ENCODE data around the gene OR10J1. TPM values are rescaled to one million over a fixed set of nuclear protein-coding genes. Genes with fewer than 3 reads are reported as not detected.
"Not testable (repeated sequence)": the region's sequence is repeated elsewhere in the genome, so short reads cannot be mapped to it uniquely, and the experiment has no call there.

OR10J1 gene
- total RNA-seq, 2 experiments from 2014 or later: not detected

DNA sequence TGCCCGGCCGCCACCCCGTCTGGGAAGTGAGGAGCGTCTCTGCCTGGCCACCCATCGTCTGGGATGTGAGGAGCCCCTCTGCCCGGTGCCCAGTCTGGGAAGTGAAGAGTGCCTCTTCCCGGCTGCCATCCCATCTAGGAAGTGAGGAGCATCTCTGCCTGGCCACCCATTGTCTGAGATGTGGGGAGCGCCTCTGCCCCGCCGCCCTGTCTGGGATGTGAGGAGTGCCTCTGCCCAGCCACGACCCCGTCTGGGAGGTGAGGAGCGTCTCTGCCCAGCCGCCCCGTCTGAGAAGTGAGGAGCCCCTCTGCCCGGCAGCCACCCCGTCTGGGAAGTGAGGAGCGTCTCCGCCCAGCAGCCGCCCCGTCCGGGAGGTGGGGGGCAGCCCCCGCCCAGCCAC lies 10.1 kb downstream of the OR10J1 start:
- DNase-seq; H3K36me3 Mint-ChIP-seq; ATAC-seq (ENCODE audit: low read depth); H3K27ac Mint-ChIP-seq; POLR2A ChIA-PET; H3K9me3 Mint-ChIP-seq; H3K4me3 Mint-ChIP-seq; H3K27me3 Mint-ChIP-seq; H3K4me1 Mint-ChIP-seq: not testable (repeated sequence)

DNA sequence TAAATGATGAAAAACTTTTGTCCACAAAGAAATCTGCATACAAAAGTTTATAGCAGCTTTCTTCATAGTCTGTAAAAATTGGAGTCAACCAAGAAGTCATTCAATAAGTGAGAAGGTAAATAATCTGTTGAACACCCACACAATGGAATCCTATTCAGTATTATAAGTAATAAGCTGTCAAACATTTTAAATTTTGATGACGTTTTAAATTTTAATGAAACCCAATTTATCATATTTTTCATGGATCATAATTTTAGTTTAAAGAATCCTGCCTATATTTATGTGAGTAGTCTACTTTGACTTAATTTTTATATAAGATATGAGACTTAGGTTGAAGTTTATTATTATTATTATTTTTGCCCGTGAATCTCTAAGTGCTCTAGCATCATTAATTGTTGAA lies 20.0 kb downstream of the OR10J1 start:
- no peak overlapping the region for H3K27ac Mint-ChIP-seq

DNA sequence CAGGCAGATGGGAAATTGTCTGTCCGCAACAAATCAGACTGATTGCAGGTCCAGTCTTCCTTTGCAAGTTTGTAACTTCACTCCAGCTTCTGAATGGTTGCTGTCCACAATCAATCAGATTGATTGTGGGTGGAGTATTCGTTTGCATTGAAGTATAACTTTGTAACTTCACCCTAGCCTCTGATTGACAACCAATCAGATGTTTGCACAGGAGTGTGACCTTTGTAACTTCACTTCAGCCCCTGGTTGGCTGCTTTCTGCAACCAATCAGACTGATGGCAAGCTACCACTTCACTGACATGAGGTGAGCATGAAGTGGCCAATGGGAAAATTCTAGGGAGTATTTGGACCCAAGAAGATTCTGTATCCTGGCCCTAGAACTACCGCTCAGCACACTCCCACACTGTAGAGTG lies 25.7 kb downstream of the OR10J1 start:
- no peak for ATAC-seq (ENCODE audit: low read depth)
- Mint-ChIP-seq H3K9me3 (peaks cover 2% of the 10 kb centered on the region), H3K36me3 (no peaks in the 10 kb centered on the region), H3K4me3 (no peak overlapping the region), H3K27me3 (no peaks in the 10 kb centered on the region), H3K27ac (no peak overlapping the region), H3K4me1 (no peaks in the 10 kb centered on the region)
- DNase-seq: no peak
- POLR2A ChIA-PET: no interaction called here

More for the DNA sequence above, 20.0 kb downstream of the OR10J1 start:
- ATAC-seq (ENCODE audit: low read depth) (no peak), DNase-seq (no peak)
- peaks cover 4% of the 10 kb centered on the region for H3K9me3 Mint-ChIP-seq
- H3K36me3 Mint-ChIP-seq: no peaks in the 10 kb centered on the region
- POLR2A ChIA-PET: no interaction called here
- no peak overlapping the region for H3K4me3 Mint-ChIP-seq
- H3K27me3 Mint-ChIP-seq: no peaks in the 10 kb centered on the region
- H3K4me1 Mint-ChIP-seq: no peaks in the 10 kb centered on the region

DNA sequence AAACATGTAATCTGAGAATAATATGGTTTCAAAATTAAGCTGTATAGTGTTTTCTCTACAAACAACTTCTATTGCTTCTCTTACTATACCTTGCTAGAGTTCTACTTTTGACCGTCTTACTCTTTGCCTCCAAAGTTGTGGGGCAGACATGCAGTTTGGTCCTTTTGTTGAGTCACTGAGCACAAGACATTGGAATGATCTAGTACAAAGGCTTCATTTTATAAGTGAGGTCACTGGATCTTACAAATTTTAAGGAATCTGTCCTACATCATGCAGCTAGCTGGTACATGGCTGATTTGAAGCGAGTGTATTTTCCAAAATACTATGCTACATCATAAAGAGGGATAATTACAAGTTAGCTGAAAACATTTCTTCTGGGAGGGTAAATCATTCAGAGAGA lies 28.8 kb downstream of the OR10J1 start:
- Mint-ChIP-seq H3K9me3 (no peaks in the 10 kb centered on the region), H3K4me1 (no peaks in the 10 kb centered on the region), H3K36me3 (no peaks in the 10 kb centered on the region), H3K27me3 (no peaks in the 10 kb centered on the region), H3K4me3 (no peak overlapping the region), H3K27ac (no peak overlapping the region)
- DNase-seq (no peak), ATAC-seq (ENCODE audit: low read depth) (no peak)
- POLR2A ChIA-PET: no interaction called here

DNA sequence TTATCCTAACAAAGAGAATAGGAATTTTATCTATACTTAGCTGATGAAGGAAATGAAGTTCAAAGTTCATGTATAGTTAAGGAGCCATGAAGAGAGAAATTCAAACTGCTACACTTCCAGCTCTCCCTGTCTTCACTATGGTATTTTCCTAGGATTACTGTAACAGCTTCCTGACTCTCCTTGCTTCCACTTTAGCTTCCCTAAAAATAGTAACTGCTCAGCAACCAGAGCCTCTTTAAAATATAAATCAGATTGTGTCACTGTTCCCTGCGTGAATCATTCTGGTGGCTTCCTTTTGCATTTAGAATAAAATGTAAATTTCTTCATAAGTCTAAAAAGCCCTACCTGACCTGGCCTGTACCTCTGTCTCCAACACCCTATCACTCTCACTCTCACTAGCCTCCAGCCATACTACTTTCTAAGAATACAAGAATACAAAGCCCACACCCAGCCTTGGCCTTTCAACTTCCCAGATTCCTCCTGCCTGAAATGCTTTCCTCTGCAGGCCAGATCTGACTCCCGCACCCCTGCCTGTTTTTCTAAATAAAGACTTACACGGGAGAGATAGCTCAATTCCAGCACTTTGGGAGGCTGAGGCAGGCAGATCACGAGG lies 30.5 kb downstream of the OR10J1 start:
- DNase-seq (no peak), ATAC-seq (ENCODE audit: low read depth) (no peak)
- POLR2A ChIA-PET: interaction anchor here (0.7 kb wide), 1 partner anchor 86 kb away, joined by 3 read pairs; no protein-coding TSS in a partner anchor
- Mint-ChIP-seq H3K4me1 (no peaks in the 10 kb centered on the region), H3K36me3 (no peaks in the 10 kb centered on the region), H3K9me3 (no peaks in the 10 kb centered on the region), H3K27me3 (no peaks in the 10 kb centered on the region), H3K27ac (no peak overlapping the region), H3K4me3 (no peak overlapping the region)

DNA sequence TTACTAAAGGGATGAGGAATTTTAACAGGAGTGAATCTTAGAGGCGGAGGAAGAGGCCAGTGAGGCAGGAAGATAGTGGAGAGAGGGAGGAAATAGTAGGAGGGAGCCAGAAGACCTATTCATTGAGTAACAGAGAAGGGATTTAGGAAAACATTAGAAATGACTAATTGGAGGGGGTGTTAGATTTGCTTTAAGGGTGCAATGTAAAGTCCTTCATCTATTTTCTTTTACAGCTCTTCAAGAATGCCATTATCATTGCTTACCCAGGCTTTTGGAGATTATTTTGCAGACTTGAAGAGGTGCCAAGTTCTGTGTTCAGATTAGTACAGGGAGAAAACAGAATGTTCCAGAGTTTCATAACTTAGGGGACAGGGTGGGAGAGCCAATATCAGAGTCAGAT lies 33.8 kb downstream of the OR10J1 start:
- Mint-ChIP-seq H3K27me3 (no peaks in the 10 kb centered on the region), H3K4me3 (no peak overlapping the region), H3K27ac (no peak overlapping the region), H3K4me1 (no peaks in the 10 kb centered on the region), H3K36me3 (no peaks in the 10 kb centered on the region), H3K9me3 (no peaks in the 10 kb centered on the region)
- ATAC-seq (ENCODE audit: low read depth): no peak
- POLR2A ChIA-PET: no interaction called here
- DNase-seq: no peak

DNA sequence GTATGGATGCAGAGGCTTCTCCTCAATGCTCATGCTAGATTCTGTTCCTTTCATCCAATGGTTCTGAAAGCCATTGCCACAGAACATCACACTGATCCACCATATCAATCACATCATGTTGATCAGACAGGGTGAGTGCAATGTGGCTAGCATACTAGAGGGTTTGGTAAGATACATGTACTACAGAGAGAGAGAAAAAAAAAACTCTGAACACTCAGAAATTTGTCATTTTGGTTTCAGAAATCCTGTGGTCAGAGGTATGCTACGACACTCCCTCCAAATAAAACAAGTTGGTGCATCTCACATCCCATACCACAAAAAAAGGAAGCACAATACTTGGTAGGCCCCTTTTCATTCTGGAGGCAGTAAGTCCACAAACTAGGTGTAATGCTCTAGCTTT lies 35.4 kb downstream of the OR10J1 start:
- Mint-ChIP-seq H3K4me3 (no peak overlapping the region), H3K27ac (no peak overlapping the region), H3K27me3 (no peaks in the 10 kb centered on the region), H3K4me1 (no peaks in the 10 kb centered on the region), H3K36me3 (no peaks in the 10 kb centered on the region), H3K9me3 (no peaks in the 10 kb centered on the region)
- ATAC-seq (ENCODE audit: low read depth): no peak
- no peak for DNase-seq
- POLR2A ChIA-PET: no interaction called here

DNA sequence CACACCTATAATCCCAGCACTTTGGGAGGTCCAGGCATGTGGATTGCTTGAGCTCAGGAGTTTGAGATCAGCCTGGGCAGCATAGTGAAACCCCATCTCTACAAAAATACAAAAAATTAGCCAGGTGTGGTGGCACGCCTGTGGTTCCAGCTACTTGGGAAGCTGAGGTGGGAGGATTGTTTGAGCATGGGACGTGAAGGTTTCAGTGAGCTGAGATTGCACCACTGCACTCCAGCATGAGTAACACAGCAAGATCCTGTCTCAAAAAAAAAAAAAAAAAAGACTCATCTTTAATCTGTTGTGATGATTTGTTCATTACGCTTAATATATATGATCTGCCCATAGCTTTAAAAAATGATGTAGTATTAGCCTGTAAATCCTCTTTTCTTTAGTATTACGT lies 44.0 kb downstream of the OR10J1 start:
- no peak for ATAC-seq (ENCODE audit: low read depth)
- Mint-ChIP-seq H3K27ac (no peak overlapping the region), H3K36me3 (no peaks in the 10 kb centered on the region), H3K4me3 (no peak overlapping the region), H3K9me3 (no peaks in the 10 kb centered on the region), H3K27me3 (peaks cover 2% of the 10 kb centered on the region), H3K4me1 (no peaks in the 10 kb centered on the region)
- DNase-seq: no peak
- POLR2A ChIA-PET: no interaction called here

Other genes starting within 250 kb of the OR10J1 start
- not detected for gene ACKR1, start 234.8 kb upstream of the OR10J1 start, total RNA-seq
- not detected for gene FCER1A, start 137.4 kb upstream of the OR10J1 start, total RNA-seq
- gene OR10J4, start 7.5 kb upstream of the OR10J1 start, total RNA-seq: not detected
- not detected for gene OR10J5, start 96.3 kb downstream of the OR10J1 start, total RNA-seq
- gene APCS, start 148.1 kb downstream of the OR10J1 start, total RNA-seq: not detected